GM19025 (cell line): ENCODE data around the gene DPEP3.
"Not testable (repeated sequence)": the region's sequence is repeated elsewhere in the genome, so short reads cannot be mapped to it uniquely, and the experiment has no call there.

Experiments used
- ATAC-seq: cut with Tn5 transposase; IDR thresholded peaks from one replicate; pipeline ENCODE4 v1.9.1; 2021; ENCODE audit warnings: mild to moderate bottlenecking, low read depth, moderate library complexity; ENCODE audit not compliant: unreplicated experiment

The DPEP3 gene

GRCh38 chr16:67946128-67946569 is 34.1 kb downstream of the DPEP3 start:
- ATAC-seq = no peak

- ATAC-seq = no peak
These were observed 34.8 kb downstream of the DPEP3 start for GRCh38 chr16:67945392-67945933.

GRCh38 chr16:67944690-67945391 is 35.5 kb downstream of the DPEP3 start:
- ATAC-seq = no peak

- no peak for ATAC-seq
These were observed 36.4 kb downstream of the DPEP3 start, which contains the start of gene LCAT for GRCh38 chr16:67943619-67944504. LCAT (minus strand) TSS chr16:67944120; CDS start chr16:67944101, 19 bp downstream.

GRCh38 chr16:67943256-67943618 is 37.1 kb downstream of the DPEP3 start:
- ATAC-seq = no peak

- ATAC-seq = no peak
These were observed 37.6 kb downstream of the DPEP3 start for GRCh38 chr16:67942510-67943255.

- ATAC-seq = no peak
These were observed 38.1 kb downstream of the DPEP3 start for GRCh38 chr16:67942200-67942509.

- ATAC-seq = no peak
These were observed 38.7 kb downstream of the DPEP3 start for GRCh38 chr16:67941469-67942199.

GRCh38 chr16:67940446-67941089 is 39.7 kb downstream of the DPEP3 start:
- no peak for ATAC-seq

GRCh38 chr16:67939507-67940445 is 40.5 kb downstream of the DPEP3 start:
- no peak for ATAC-seq

- not testable (repeated sequence) for ATAC-seq
These were observed 42.6 kb downstream of the DPEP3 start for GRCh38 chr16:67937713-67938112.

- ATAC-seq = peak; percentile 40
These were observed 43.3 kb downstream of the DPEP3 start for GRCh38 chr16:67936880-67937605.

GRCh38 chr16:67936124-67936879 is 44.0 kb downstream of the DPEP3 start, which contains the start of gene PSMB10:
PSMB10 (minus strand) TSS chr16:67936850; CDS start chr16:67936749, 101 bp downstream.
- ATAC-seq = no peak

GRCh38 chr16:67935402-67936123 is 44.7 kb downstream of the DPEP3 start:
- ATAC-seq = peak; percentile 93

- ATAC-seq = no peak
These were observed 45.2 kb downstream of the DPEP3 start for GRCh38 chr16:67935101-67935401.

- ATAC-seq = no peak
These were observed 45.8 kb downstream of the DPEP3 start for GRCh38 chr16:67934306-67935100.
